HG03457 (cell line): ENCODE measurements around the gene ANKRD36C.
"Not testable (repeated sequence)": the region's sequence is repeated elsewhere in the genome, so short reads cannot be mapped to it uniquely, and the experiment has no call there.

Source experiments
- ATAC-seq: cut with Tn5 transposase; IDR thresholded peaks from one replicate; pipeline ENCODE4 v1.9.1; 2021; ENCODE audit warnings: moderate number of reproducible peaks; ENCODE audit not compliant: unreplicated experiment

The ANKRD36C gene

DNA sequence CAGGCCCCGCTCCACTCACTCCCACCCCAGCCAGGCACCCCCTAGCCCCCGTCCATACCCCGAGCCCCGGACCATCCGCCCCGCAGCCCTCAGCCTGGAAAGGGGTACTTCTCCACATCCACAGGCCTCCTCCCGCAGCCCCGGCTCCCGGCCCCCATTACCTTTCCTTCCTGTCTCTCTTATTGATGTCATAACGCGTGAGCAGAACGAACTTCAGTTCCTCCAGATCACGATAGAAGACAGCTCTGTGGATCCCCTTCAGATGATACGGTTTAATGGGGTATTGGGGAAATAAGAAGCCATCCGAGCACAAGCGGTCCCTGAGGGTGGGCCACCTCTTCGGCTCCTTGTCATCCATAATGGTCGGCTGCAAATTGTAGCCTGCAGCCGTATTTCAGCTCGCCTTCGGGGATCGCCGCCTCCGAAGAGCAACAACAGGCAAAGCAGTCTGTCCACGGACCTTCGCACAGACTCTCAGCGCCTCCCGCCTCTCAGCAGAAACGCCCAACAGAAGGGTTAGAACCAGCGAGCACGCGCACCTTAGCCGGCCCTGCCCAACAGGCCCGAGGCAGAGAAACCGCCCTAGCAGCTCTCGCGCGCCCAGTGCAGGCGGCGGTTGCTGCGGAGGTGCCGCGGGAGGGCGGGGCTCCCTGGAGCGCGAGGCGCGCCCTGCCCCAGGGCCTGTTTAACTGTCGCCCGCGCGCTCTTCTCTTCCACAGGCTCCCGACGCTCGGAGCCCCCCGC, at the start of gene ANKRD36C:
TSS of gene ANKRD36C (minus strand) at position 474 of the 744 bp plus-strand sequence. CDS start at position 358, 116 bp downstream.
- ATAC-seq = peak; percentile 82

DNA sequence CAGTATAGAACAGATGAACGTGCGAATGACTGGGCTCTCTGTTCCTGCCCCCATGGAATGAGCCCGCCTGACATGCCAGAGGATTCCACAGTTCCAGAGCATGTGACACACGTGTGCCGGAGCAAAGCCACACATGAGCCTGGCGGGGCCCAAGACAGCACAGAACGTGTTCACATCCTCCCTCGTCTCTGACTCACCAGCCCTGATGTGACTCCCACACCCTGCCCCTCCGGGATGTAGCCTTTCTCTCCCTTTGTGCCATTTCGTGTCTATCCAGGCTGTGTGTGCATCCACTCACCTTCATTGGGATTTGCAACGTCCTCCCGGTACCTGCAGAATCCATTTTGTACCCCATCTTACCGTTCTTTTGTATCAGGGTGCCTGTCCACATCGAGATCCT, 43.9 kb upstream of the ANKRD36C start:
- ATAC-seq = not testable (repeated sequence)

DNA sequence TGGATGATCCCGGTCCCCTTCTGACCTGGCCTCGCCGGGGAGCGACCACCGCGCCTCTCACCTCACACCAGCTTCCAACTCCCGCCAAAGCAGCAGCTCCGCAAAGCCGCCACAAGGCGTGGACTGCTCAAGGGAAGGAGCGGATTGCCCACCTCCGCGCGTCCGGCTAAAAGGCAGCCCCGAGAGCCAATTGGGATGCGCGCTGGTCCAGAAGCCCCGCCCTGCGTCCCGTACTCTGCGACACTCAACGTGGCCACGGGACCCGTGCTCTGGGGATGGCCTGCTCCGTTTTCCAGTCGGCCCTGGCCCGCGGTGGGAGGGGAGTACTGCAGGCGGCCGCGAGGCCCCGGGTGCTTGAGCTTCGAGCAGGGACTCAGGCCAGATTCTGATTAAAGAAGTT, 43.2 kb upstream of the ANKRD36C start, which contains the start of gene GPAT2:
TSS of gene GPAT2 (minus strand) at position 125 of the 400 bp plus-strand sequence. CDS start 2,557 bp downstream, outside the sequence.
- ATAC-seq = not testable (repeated sequence)

DNA sequence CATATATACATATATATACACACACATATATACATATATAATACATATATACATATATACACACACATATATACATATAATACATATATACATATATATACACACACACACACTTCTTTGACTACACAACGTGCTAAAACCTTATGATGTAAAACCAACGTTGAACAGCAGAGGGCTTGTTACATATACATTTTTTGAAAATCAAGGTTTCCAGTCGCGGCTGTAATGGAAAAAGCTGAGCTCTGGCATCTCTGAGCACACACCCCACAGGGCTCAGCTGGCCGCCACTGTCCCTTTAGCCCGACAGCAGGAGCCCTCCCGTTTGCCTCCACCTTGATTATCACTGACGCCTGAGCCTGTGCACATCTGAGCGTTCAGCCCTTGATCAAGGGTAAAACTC, 42.4 kb upstream of the ANKRD36C start:
- ATAC-seq = not testable (repeated sequence)

DNA sequence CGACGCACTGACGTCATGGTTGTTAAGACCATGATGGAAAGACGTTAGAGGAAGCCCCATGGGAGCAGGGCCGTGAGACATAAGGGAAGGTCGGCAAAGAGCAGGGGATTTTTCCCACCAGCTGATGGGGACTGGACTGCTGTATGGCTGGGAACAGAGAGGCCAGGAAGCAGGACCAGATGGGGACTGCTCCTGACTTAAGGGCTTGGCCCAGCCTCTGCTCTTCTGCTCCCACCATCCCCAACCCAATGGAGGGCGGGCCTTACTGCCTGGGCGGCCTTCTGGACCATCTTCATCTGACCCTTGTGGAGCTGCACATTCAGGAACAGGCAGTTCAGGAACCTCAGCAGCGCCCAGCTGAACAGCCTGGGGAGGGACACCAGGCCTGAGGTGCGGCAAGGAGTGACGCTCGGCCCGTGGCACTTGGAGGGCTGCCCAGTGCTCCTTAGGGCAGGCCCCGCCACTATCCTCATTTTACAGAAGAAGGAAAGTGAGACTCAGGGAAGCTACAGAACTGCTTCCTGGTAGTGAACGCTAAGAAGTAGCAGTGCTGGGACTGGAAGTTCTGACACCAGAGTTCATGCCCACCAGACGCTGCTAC, 36.2 kb upstream of the ANKRD36C start:
- ATAC-seq = not testable (repeated sequence)

DNA sequence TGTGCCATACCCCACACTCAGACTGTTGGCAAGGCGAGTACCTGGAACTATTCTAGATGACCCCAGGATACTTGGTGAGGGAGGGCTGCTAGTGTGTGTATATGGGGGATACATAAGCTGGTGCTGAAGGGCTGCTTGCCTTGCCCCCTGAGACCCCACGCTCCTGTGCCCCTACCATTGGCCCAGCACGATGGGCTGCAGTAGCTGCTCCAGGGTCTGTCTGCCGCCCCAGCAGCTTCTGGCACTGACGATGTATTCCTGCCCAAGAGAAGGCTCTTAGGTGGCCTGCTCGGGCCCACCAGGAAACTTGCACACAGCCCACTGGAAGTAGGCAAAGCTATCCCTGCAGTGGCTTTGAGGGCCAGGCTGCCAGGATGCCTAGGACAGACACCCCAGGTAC, 34.1 kb upstream of the ANKRD36C start:
- ATAC-seq = not testable (repeated sequence)

DNA sequence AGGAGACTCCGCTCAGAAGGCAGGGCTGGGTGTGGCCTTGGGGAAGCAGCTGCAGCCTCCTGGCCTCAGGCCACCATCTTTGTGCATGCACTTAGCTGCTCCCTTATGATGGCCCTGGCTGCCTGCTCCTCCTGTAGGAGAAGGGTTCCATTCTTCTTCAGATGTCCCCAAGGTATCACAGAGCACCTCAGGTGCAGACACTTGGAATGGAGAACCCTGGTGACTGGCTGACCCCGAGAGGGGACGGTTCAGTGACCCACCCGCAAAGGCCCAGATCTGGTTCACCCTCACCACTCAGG, 33.5 kb upstream of the ANKRD36C start:
- ATAC-seq = no peak

DNA sequence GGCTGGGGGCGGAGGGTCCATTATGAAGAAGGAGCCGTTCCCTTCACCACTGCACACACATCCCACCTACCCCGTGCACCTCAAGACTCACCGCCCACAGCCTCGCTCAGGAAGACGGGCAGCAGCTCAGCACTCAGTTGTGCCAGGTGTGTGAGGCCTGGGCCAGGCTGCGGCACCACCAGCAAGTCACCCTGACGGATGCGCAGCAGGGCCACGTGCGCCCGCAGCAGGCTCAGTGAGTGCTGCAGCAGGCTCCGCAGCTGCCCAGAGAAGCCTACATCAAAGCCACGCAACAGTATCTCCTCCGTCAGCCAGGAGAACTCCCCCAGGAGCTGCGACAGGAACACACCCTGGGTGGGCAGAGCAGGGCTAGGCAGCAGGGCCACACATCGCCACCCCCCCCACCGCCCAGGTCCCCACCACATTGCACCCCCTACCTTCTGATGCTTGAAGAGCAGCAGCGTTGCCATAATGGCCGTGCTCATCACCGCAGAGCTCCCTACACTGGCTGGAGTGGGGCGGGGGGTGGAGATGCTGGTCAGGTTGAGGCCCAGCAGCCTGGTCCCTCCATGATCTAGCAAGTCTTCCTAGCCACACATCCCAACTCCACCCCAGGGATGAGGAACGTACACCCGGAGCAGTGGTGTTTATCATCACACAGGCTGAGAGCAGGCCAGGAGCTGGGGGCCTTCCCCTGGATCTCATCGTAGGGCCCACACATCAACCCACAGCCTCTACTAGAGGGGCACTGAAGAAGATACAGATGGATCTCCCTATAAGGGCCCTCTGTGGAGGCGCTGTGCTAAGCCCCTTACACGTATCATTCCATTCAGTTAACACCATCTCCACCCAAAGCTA, 32.9 kb upstream of the ANKRD36C start:
- ATAC-seq = no peak

DNA sequence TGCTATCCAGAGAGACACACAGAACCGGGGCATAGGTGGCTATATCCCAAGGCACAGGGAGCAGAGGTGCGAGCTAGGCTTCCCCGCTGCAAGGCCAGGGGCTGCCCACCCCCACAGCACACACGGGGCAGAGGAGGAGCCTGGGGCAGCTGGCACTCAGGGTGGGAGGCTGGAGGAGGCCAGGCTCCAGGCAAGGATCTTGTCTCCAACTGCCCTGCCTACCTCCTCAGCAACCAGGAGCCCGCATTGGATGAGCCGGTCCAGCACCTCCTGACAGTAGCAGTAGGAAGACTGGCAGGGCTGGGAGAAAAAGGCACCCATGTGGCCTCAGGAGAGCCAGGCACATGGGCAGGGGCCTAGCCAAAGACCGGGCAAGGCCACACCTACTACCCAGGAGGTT, 32.1 kb upstream of the ANKRD36C start:
- not testable (repeated sequence) for ATAC-seq

DNA sequence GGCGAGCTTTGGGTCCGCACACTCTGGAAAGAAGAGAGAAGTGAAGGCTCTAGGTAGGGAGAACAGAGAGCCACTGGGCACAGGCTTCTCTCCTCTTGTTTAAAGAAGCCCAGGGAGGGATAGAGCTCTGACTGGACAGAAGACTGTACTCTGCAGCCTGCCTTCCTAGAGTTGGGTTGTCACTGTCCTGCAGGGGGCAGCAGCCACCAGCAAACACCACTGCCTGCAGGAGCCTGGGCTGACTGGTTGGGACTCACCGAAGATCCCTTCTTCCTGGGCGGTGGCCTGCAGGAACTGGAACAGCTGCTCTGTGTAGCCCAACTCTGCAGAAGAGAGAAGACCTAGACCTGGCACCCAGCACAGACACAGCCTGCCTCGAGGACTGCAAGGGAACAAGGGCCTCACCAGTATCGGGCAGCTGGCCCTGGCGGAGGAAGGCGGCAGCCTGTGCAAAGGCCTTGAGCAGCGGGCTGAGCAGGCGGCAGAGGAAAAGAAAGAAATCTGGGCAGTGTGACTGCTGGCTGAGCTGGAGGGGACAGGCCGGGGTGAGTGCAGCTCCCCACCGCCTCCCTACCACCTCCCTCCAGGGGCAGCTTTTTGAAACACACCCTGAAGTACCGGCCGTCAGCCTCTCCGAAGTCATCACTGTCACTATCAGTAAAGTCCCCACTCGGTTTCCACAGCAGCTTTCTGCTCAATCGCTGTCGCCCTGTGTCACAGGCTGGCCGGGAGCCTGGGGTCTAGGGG, 31.2 kb upstream of the ANKRD36C start:
- not testable (repeated sequence) for ATAC-seq

DNA sequence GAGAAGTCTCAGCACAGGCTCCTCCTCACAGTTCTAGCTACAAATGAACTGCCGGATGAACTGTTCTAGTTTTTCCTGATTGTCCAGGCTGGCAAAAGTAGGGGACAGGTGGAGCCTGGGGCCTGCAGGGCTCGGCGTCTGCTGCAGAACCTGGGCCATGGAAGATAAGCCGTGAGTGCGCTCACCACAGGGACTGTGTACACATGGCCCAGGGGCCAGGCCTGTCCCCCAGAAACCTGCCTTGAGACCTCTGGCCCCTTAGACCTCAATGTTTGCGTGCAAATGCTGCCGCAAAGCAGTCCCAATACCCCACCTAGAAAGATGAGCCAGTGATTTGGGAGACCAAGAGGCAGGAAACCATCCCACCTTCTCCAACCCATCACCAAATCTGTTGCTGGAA, 30.5 kb upstream of the ANKRD36C start:
- not testable (repeated sequence) for ATAC-seq

DNA sequence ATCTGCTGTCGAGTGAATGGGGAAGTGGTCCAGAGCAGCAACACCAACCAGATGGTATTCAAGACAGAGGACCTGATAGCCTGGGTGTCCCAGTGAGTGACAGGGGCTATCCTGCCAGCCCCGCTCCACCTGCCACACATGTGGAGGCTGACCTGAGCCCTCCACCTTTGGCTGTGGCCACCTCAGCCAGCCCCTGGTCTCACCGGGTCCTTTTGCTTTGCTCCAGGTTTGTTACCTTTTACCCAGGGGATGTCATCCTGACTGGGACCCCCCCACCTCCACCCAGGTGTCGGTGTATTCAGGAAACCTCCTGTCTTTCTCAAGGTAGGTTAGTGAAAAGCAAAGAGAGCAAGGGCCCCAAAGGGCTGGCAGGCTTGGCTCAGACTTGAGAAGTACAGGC, 29.5 kb upstream of the ANKRD36C start:
- ATAC-seq = not testable (repeated sequence)

DNA sequence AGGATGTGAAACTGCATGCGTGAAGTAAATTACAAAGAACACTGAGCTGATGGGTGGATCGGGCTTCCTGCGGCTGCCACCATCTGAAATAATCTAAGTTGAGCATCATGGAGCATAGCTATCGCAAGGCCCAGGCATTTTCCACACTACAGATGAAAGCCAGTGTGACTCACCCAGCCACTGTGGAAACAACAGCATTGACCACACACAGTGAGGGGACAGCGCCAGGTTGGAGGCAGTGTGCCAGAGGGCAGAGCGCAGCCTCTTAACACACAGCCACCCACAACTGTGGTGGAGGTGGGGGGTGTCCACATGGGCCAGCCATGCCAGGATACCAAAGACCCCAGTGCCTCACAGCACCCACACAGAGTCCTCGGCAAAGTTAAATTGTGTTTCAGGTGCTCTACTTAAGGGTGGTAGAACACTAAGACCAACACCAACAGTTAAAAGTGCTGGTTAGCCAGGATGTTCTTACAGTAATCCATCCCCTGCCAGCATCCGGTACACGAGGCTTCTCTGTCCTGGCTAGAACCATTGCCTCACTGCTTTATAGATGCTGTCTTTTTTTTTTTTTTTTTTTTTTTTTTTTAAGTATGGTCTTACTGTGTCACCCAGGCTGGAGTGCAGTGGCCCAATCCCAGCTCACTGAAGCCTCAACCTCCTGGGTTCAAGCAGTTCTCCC, 28.4 kb upstream of the ANKRD36C start:
- ATAC-seq = not testable (repeated sequence)

DNA sequence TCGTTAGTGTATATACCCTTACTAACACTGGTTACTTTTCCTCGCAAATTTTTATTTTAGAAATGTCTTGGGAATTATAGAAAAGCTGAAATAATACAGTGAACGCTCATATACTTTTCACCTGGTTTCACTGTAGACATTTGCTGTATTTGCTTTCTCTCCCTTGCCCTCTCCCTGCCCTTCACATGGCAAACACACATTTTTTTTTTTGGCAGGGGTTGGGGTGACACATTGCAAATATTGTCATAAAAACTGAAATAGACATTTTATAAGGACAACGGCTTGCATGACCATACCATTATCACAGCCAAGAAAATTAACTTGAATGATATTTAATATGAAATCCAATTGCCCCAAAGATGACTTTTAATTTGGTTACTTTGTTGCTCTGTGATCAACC, 24.7 kb upstream of the ANKRD36C start:
- ATAC-seq = not testable (repeated sequence)

DNA sequence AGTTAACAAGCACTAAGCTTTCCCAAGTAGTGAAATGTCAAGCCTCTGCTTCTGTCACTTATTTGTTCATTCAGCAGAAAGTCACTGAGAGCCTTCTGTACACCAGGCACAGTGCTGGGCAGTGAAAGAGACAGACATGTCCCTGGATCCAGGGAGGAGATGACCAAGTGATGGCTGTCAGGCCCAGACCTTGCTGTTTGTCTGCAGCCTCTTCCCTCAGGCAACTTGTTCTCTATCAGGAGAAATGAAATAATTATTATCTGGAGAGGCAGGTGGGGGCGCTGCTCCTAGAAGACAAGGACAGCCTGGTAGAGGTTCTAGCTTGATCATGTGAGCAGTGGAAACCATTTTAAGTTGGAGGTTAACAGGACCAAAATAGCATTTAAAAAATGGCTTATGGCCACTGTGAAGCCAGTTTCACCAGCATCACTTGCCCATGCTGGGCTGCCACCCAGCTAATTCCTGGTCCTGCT, 21.2 kb upstream of the ANKRD36C start:
- not testable (repeated sequence) for ATAC-seq

DNA sequence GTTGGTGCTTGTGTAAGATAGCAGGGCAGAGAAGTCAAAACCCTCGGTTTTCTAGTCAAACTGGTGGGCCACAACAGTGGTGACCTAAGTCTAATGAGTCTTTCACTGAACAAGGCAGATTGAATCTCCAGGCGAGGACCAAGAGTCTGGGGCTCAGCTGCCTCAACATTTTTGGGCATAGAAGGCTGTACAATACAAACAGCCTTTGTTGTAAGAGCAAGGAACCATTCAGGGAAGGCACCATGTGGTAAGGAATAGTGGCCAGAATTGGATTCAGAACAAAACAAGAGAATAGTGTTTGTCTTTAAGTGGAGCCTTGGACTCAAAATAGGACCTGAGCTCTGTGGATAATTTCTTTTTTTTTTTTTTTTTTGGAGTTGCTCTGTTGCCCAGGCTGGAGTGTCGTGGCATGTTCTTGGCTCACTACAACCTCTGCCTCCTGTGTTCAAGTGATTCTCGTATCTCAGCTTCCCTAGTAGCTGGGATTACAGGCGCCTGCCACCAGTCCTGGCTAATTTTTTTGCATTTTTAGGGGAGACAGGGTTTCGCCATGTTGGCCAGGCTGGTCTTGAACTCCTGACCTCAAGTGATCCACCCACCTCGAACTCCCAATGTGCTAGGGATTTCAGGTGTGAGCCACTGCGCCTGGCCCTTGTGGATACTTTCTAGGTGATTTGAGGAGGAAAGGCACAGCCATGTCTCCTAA, 20.6 kb upstream of the ANKRD36C start:
- not testable (repeated sequence) for ATAC-seq

DNA sequence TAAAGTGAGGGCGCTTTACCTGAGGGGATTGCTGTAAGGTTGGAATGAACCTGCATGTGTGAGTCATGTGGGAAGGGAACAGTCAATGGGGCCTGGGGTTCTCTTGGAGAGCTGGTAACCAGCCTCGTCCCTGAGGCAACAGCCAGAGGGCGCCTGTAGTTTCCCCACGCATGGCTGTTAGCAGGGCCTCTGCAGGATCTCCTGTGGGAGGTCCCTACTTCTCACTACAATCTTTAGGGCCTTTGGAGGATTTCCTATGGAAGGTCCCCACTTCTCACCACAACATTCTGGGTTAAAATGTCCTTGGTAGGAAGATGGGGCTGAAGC, 19.5 kb upstream of the ANKRD36C start:
- peak; percentile 34 for ATAC-seq

DNA sequence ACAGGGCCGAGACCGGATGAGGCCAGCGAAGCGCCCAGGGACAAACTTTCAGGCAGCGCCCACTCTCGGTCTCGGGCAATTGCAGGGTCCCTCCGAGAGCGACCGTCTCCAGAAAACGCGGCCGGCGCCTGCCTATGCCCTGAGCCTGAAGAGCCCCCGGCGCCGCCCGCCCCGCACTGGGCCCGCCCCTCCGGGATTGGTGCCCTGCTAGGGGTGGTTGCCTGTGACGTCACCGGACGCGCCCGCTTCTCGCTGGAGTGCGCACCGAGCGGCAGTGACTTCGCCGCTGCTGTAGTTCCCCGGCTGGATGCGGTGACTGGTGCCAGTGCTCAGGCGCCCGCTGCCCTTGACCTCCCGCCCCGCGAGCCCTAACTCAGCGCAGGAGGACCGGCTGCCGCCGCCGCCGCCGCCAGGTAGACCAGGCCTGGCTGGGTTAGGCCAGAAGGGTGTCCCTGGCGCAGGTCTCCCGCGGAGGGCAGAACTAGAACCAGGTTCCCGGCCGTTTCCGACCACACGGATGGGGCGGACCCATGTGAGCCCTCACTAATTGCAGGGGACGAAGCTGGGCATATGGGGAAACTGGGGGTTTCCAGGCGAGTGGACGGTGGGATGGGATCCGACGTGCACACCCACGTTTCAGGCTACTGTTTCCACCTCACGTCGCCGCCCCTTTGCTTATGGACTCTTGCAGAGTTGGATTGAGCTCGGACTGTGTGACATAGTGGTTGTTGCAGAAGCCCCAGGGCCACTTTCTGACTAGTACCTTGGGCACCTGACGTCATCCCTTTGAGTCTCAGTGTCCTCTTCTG, 18.9 kb upstream of the ANKRD36C start:
- ATAC-seq = peak; percentile 92

DNA sequence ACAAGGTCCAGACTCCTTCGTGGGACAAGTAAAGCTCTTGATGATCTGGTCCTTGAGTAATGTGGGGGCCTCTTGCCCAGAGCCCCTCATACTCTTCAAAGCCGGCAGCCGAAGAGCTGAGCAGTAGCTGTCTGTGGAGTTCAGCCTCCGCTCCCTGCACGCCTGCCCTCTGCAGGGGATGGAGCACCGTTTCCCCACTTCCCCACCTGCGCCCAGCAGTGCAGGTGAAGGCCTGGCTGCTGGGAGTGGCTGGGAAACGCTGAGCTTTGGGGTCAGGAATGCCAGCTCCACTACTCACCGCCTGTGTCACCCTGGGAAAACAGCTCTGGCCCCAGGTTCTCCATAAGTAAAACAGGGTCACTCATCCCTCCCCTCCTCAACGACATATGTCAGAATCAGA, 18.2 kb upstream of the ANKRD36C start:
- ATAC-seq = not testable (repeated sequence)
